ENCODE measurements around the gene GAN. TPM values are rescaled to one million over a fixed set of nuclear protein-coding genes. Genes with fewer than 3 reads are reported as not detected.

Gene GAN
- total RNA-seq, 1 donor from 2014 or later = 8.6 TPM

- intact Hi-C loops (cut with micrococcal nuclease) = no loop called here
- ChIA-PET POLR2A (interaction anchor here (0.6 to 1.0 kb wide), 6 partner anchors 11 to 405 kb away, joined by 4 to 7 read pairs (median 6); no protein-coding TSS in a partner anchor), CTCF (interaction anchor here (0.9 to 1.2 kb wide), 3 partner anchors 18 to 88 kb away, joined by 3 read pairs; no protein-coding TSS in a partner anchor)
- Mint-ChIP-seq H3K36me3 (ENCODE audit: low read depth) (no peaks in the 10 kb centered on the region), H3K4me1 (peaks cover 36% of the 10 kb centered on the region), H3K4me3 (peak overlapping the region; percentile 45), H3K27ac (peak overlapping the region; percentile 68), H3K27me3 (no peaks in the 10 kb centered on the region), H3K9me3 (no peaks in the 10 kb centered on the region)
- peak; percentile 65 for ATAC-seq (ENCODE audit: low read depth)
- no peak for TF ChIP-seq CTCF (IDR thresholded peaks at IDR 0.05)
- no peak for DNase-seq
These were observed 110.0 kb downstream of the GAN start for GRCh38 chr16:81424771-81425170.

GRCh38 chr16:81427219-81427618, 112.5 kb downstream of the GAN start:
- Mint-ChIP-seq H3K36me3 (ENCODE audit: low read depth) (no peaks in the 10 kb centered on the region), H3K27ac (no peak overlapping the region), H3K27me3 (no peaks in the 10 kb centered on the region), H3K4me1 (peaks cover 34% of the 10 kb centered on the region), H3K4me3 (no peak overlapping the region), H3K9me3 (no peaks in the 10 kb centered on the region)
- no peak for TF ChIP-seq CTCF (IDR thresholded peaks at IDR 0.05)
- POLR2A ChIA-PET = interaction anchor here (0.7 to 0.8 kb wide), 2 partner anchors 16 to 18 kb away, joined by 3 to 8 read pairs; no protein-coding TSS in a partner anchor
- CTCF ChIA-PET = no interaction called here
- no peak for DNase-seq
- no peak for ATAC-seq (ENCODE audit: low read depth)
- intact Hi-C loops (cut with micrococcal nuclease) = no loop called here

- Mint-ChIP-seq H3K4me3 (no peak overlapping the region), H3K9me3 (no peaks in the 10 kb centered on the region), H3K36me3 (ENCODE audit: low read depth) (no peaks in the 10 kb centered on the region), H3K27ac (peak overlapping the region; percentile 5), H3K4me1 (peaks cover 43% of the 10 kb centered on the region), H3K27me3 (no peaks in the 10 kb centered on the region)
- POLR2A ChIA-PET = interaction anchor here (0.9 to 3.5 kb wide), 2 partner anchors 10 to 72 kb away, joined by 3 to 21 read pairs; no protein-coding TSS in a partner anchor
- ATAC-seq (ENCODE audit: low read depth) (peak; percentile 49), DNase-seq (no peak)
- TF ChIP-seq CTCF (IDR thresholded peaks at IDR 0.05) = no peak
- CTCF ChIA-PET = interaction anchor here (0.7 to 1.9 kb wide), 6 partner anchors 9 to 194 kb away, joined by 3 to 8 read pairs (median 4); no protein-coding TSS in a partner anchor
- intact Hi-C loops (cut with micrococcal nuclease) = loop anchor here (1.0 to 2.0 kb wide), 2 partner anchors 16 to 72 kb away; partner anchors contain the start of gene CMIP
These were observed 114.3 kb downstream of the GAN start for GRCh38 chr16:81429045-81429521.

GRCh38 chr16:81431554-81432353, 117.0 kb downstream of the GAN start:
- no peak for TF ChIP-seq CTCF (IDR thresholded peaks at IDR 0.05)
- Mint-ChIP-seq H3K4me3 (no peak overlapping the region), H3K27me3 (no peaks in the 10 kb centered on the region), H3K9me3 (no peaks in the 10 kb centered on the region), H3K4me1 (peaks cover 26% of the 10 kb centered on the region), H3K27ac (no peak overlapping the region), H3K36me3 (ENCODE audit: low read depth) (no peaks in the 10 kb centered on the region)
- ChIA-PET CTCF (interaction anchor here (0.6 to 1.0 kb wide), 2 partner anchors 12 to 83 kb away, joined by 3 read pairs; no protein-coding TSS in a partner anchor), POLR2A (interaction anchor here (0.7 to 3.5 kb wide), 7 partner anchors 14 to 373 kb away, joined by 3 to 21 read pairs (median 5); no protein-coding TSS in a partner anchor)
- DNase-seq (no peak), ATAC-seq (ENCODE audit: low read depth) (no peak)
- intact Hi-C loops (cut with micrococcal nuclease) = no loop called here
